Stimulated activated naive CD8-positive, alpha-beta T cell treated with anti-CD3 and anti-CD28 coated beads, Interleukin-15, Interleukin-2, amounts not matched to agents 100 ng/mL and 50 ng/mL, for 24 hours (primary cell): ENCODE measurements around the gene CTBP1.
A peak's percentile ranks its signal among the peaks of the same experiment; 100 is the strongest.

ENCODE experiments used
- H3K27ac Mint-ChIP-seq: one replicate; pipeline ENCODE4 v1.8.0; 2021; ENCODE audit warnings: mild to moderate bottlenecking, mixed read lengths
- H3K27me3 Mint-ChIP-seq: one replicate; pipeline ENCODE4 v1.8.0; 2021; ENCODE audit warnings: mixed read lengths
- H3K36me3 Mint-ChIP-seq: one replicate; pipeline ENCODE4 v1.8.0; 2021; ENCODE audit warnings: low read depth, mixed read lengths
- H3K4me1 Mint-ChIP-seq: one replicate; pipeline ENCODE4 v1.8.0; 2021; ENCODE audit warnings: low read depth, mixed read lengths
- H3K4me3 Mint-ChIP-seq: one replicate; pipeline ENCODE4 v1.8.0; 2021; ENCODE audit warnings: mild to moderate bottlenecking, mixed read lengths
- H3K9me3 Mint-ChIP-seq: one replicate; pipeline ENCODE4 v1.8.0; 2021; ENCODE audit warnings: mixed read lengths

CTBP1 gene

GRCh38 chr4:1249731-1250526 lies 999 bp upstream of the CTBP1 start:
- peak overlapping the region; percentile 96 for H3K27ac Mint-ChIP-seq
- peaks cover 9% of the 10 kb centered on the region for H3K9me3 Mint-ChIP-seq
- peaks cover 37% of the 10 kb centered on the region for H3K36me3 Mint-ChIP-seq
- H3K27me3 Mint-ChIP-seq = no peaks in the 10 kb centered on the region
- peaks cover 72% of the 10 kb centered on the region for H3K4me1 Mint-ChIP-seq
- peak overlapping the region; percentile 89 for H3K4me3 Mint-ChIP-seq

DNA sequence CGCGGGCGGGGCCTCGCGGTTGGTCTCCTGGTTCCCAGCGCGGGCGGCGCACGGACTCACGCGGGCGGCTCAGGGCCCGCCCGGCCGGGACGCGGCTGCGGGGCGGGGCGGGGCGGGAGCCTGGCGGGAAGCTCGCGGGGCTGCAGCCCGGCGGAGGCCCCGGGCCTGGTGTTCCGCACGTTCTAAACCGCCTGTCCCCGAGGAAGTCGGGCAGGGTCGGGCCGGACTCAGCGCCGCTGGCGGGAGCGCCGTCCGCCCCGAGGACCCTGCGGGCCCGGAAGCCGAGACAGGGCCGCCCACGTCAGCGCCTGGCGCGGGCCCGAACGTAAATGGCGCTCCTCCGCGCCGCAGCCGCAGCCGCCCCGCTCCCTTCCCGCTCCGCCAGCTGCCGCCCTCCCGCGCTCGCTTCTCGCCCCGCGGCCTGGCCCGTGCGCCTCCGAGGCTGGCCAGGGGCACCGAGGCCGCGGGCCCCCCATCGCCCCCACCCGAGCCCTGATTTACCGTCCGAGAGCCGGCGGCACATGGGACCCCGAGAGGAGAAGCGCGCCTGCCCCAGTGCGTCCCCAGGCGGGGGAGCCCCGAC lies 309 bp upstream of the CTBP1 start:
- peak overlapping the region; percentile 89 for H3K4me3 Mint-ChIP-seq
- peaks cover 31% of the 10 kb centered on the region for H3K36me3 Mint-ChIP-seq
- no peaks in the 10 kb centered on the region for H3K27me3 Mint-ChIP-seq
- peak overlapping the region; percentile 96 for H3K27ac Mint-ChIP-seq
- H3K4me1 Mint-ChIP-seq = peaks cover 72% of the 10 kb centered on the region
- H3K9me3 Mint-ChIP-seq = peaks cover 3% of the 10 kb centered on the region

- peaks cover 20% of the 10 kb centered on the region for H3K36me3 Mint-ChIP-seq
- H3K4me1 Mint-ChIP-seq = peaks cover 71% of the 10 kb centered on the region
- H3K27me3 Mint-ChIP-seq = no peaks in the 10 kb centered on the region
- no peaks in the 10 kb centered on the region for H3K9me3 Mint-ChIP-seq
- peak overlapping the region; percentile 88 for H3K4me3 Mint-ChIP-seq
- peak overlapping the region; percentile 89 for H3K27ac Mint-ChIP-seq
Observed at GRCh38 chr4:1247864-1248244, 1.1 kb downstream of the CTBP1 start.

GRCh38 chr4:1246901-1247863 lies 1.7 kb downstream of the CTBP1 start:
- Mint-ChIP-seq H3K27me3 (no peaks in the 10 kb centered on the region), H3K4me3 (peak overlapping the region; percentile 88), H3K36me3 (peaks cover 15% of the 10 kb centered on the region), H3K4me1 (peaks cover 72% of the 10 kb centered on the region), H3K27ac (peak overlapping the region; percentile 89), H3K9me3 (no peaks in the 10 kb centered on the region)

GRCh38 chr4:1246111-1246881 lies 2.6 kb downstream of the CTBP1 start:
- Mint-ChIP-seq H3K36me3 (peaks cover 6% of the 10 kb centered on the region), H3K4me1 (peaks cover 66% of the 10 kb centered on the region), H3K27ac (peak overlapping the region; percentile 89), H3K27me3 (no peaks in the 10 kb centered on the region), H3K4me3 (peak overlapping the region; percentile 88), H3K9me3 (no peaks in the 10 kb centered on the region)

DNA sequence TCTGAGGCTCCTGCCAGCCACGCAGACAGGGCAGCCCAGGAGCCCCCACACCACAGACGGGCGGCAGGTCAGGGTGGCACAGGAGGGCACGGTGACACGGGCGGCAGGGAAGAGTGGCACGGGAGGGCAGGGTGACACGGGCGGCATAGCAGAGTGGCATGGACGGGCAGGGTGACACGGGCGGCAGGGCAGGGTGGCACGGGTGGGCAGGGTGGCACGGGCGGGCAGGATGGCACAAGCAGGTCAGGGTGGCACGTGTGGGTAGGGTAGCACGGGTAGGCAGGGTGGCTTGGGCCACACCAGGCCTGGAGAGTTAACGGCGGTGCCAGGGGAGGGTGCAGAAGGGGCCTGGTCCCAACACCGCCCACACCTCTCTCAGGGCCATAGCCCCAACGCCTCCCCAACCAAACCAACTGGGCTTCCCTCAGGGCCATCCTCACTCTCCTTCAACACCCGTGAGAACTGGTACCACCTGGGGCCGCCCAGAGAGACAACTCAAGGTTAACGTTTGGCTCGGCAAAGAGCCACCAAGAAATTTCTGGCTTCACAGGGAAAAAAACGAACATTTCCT lies 3.4 kb downstream of the CTBP1 start:
- H3K4me1 Mint-ChIP-seq = peaks cover 58% of the 10 kb centered on the region
- peak overlapping the region; percentile 78 for H3K27ac Mint-ChIP-seq
- no peaks in the 10 kb centered on the region for H3K27me3 Mint-ChIP-seq
- H3K36me3 Mint-ChIP-seq = peaks cover 7% of the 10 kb centered on the region
- peak overlapping the region; percentile 45 for H3K4me3 Mint-ChIP-seq
- H3K9me3 Mint-ChIP-seq = no peaks in the 10 kb centered on the region

GRCh38 chr4:1244978-1245471 lies 3.9 kb downstream of the CTBP1 start:
- no peaks in the 10 kb centered on the region for H3K9me3 Mint-ChIP-seq
- H3K27ac Mint-ChIP-seq = peak overlapping the region; percentile 78
- peaks cover 7% of the 10 kb centered on the region for H3K36me3 Mint-ChIP-seq
- H3K4me1 Mint-ChIP-seq = peaks cover 53% of the 10 kb centered on the region
- peak overlapping the region; percentile 45 for H3K4me3 Mint-ChIP-seq
- H3K27me3 Mint-ChIP-seq = no peaks in the 10 kb centered on the region

GRCh38 chr4:1244081-1244977 lies 4.6 kb downstream of the CTBP1 start:
- H3K27ac Mint-ChIP-seq = peak overlapping the region; percentile 78
- H3K27me3 Mint-ChIP-seq = no peaks in the 10 kb centered on the region
- no peaks in the 10 kb centered on the region for H3K9me3 Mint-ChIP-seq
- H3K4me1 Mint-ChIP-seq = peaks cover 48% of the 10 kb centered on the region
- peaks cover 10% of the 10 kb centered on the region for H3K36me3 Mint-ChIP-seq
- no peak overlapping the region for H3K4me3 Mint-ChIP-seq

GRCh38 chr4:1243451-1244080 lies 5.4 kb downstream of the CTBP1 start:
- Mint-ChIP-seq H3K9me3 (no peaks in the 10 kb centered on the region), H3K27ac (no peak overlapping the region), H3K4me3 (no peak overlapping the region), H3K4me1 (peaks cover 48% of the 10 kb centered on the region), H3K36me3 (peaks cover 14% of the 10 kb centered on the region), H3K27me3 (no peaks in the 10 kb centered on the region)

GRCh38 chr4:1242506-1243450 lies 6.2 kb downstream of the CTBP1 start:
- H3K9me3 Mint-ChIP-seq = no peaks in the 10 kb centered on the region
- H3K36me3 Mint-ChIP-seq = peaks cover 14% of the 10 kb centered on the region
- no peak overlapping the region for H3K4me3 Mint-ChIP-seq
- peaks cover 48% of the 10 kb centered on the region for H3K4me1 Mint-ChIP-seq
- no peaks in the 10 kb centered on the region for H3K27me3 Mint-ChIP-seq
- no peak overlapping the region for H3K27ac Mint-ChIP-seq

DNA sequence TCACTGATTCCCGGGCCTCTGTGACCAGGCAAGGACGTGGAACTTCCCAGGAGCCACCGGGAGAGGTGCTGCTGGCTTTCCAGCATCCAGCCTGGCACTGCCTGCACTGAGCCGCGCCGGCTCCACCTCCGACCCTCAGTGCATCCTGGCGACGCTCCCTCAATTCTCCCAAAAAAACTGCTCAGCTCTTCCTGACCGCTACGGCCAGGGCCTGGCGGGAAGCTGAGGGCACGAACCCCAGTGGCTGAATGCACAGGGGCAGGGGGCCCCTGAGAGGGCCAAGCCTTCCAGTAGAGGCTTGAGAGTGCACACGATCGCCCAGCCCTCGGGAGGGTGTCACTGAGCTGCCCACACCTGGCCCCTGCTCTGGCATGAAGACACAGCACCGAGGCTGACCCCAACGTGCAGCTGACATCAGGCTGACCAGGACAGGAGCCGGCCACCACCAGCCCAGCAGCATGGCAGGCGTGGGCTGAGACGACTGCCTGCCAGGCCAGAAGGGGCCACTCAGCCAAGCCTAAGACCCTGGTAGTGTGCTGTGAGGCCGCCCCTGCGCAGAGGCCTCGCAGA lies 6.9 kb downstream of the CTBP1 start:
- H3K27ac Mint-ChIP-seq = no peak overlapping the region
- peaks cover 46% of the 10 kb centered on the region for H3K4me1 Mint-ChIP-seq
- H3K36me3 Mint-ChIP-seq = peaks cover 14% of the 10 kb centered on the region
- H3K4me3 Mint-ChIP-seq = no peak overlapping the region
- H3K9me3 Mint-ChIP-seq = no peaks in the 10 kb centered on the region
- H3K27me3 Mint-ChIP-seq = no peaks in the 10 kb centered on the region

- Mint-ChIP-seq H3K9me3 (no peaks in the 10 kb centered on the region), H3K36me3 (peaks cover 14% of the 10 kb centered on the region), H3K27me3 (no peaks in the 10 kb centered on the region), H3K27ac (no peak overlapping the region), H3K4me1 (peaks cover 41% of the 10 kb centered on the region), H3K4me3 (no peak overlapping the region)
Observed at GRCh38 chr4:1241466-1241935, 7.4 kb downstream of the CTBP1 start.
